Stimulated activated CD4-positive, alpha-beta T cell treated with anti-CD3 and anti-CD28 coated beads, Interleukin-12 subunit alpha, Interleukin-12 subunit beta, amount 100 ng/mL, for 24 hours (primary cell): ENCODE results near the gene ISCA1.
"Not testable (repeated sequence)": the region's sequence is repeated elsewhere in the genome, so short reads cannot be mapped to it uniquely, and the experiment has no call there.

ENCODE experiments used
- DNase-seq, 2 experiments: peaks; one replicate each; pipeline ENCODE4 v3.0.0-alpha.2; 2020; ENCODE audit warnings: low read depth in 2 of 2

Gene ISCA1

DNA sequence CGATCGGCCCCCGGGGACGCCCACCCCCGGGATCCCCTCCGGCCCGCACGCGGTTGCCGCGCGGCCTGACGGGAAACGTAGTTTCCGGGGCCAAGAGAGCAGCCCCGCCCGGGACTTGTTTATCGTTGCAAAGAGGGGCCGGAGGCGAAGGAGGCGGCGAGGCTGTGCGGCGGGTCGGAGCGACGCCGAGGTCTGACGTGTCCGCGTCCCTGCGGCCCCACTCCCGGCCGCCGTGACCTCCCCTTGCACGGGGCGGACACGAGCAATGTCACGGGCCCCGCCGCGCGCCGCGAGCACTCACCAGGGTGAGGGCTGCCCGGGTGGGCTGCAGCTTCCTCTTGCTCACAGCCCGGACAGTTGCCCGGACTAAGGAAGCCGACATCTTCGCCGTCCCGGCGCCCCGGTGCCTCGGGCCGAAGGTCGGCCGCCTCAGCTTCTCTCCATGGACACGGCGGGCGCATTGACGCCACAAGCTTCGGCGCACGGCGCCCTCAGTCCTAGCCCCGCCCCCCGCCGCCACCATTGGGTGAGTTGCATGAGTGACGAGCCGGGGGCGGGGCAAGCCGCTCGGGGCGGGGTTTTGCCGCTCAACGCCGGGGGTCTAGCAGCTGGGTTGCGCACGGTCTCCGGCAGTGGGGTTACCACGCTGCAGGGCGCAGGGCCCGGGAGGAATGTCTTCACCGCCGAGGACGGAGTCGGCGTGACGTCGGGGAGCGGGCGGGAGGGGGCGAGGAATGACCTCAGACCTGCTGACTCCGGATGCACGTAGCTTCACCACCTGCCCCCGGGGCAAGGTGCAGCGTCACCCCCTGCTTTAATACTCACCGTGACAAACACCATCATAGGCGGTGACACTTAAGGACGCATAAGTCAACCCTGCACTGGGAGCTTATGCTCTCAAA, at the start of gene ISCA1:
Gene ISCA1 (minus strand): TSS at position 462 of the 902 bp plus-strand sequence. CDS start 80 bp downstream, at position 382.
- DNase-seq, result peak; percentile 93 to 99

DNA sequence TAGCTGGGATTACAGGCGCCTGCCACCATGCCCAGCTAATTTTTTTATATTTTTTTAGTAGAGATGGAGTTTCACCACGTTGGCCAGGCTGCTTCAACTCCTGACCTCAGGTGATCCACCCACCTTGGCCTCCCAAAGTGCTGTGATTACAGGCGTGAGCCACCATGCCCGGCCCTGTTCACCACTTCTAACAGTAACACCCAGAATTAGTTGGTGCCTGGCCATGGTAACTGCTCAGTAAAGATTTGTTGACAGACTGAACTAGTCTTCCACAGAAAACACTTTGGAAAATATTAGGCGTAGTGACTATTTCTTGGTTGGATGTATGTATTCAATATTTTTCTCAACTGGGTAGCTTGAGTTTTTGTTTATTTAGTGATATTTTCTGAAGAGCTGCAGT, 47.8 kb upstream of the ISCA1 start:
- DNase-seq, result no peak

DNA sequence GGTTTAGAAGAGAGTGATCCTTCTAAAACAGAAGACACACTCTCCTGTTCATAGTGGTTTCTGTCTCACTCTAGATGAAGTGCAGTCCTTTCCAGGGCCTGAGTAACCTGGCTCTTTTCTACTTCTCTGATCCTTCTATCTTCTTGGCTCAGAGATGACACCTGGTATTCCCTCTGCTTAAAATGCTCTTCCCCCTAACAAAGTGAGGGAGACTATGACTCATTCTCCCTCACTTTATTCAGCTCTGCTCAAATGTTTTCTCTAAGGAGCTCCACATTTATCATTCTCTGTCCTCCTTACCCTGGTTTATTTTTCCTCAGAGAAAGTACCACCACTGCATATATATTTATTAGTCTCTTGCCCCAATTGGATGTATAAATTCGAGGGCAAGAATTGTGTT, 47.3 kb upstream of the ISCA1 start:
- DNase-seq, result no peak

DNA sequence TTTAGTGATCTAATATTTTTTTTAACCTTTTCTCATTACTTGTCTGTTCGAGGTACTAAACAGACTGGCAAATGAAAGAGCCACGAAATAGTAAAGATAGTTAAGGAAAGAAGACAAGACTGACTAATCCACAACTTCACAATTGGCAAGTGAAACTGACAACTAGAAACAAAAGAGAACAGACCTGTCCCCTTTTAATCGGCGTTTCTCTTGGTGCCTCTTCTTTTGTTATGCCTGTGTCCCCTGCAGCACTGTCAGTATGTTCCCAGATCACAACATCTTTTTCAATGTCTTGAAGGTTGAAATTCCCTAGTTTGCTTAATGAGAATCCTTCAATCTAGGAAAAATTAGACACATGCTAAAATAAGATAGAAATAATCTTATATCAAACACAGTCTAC, 45.8 kb upstream of the ISCA1 start:
- DNase-seq, result no peak

DNA sequence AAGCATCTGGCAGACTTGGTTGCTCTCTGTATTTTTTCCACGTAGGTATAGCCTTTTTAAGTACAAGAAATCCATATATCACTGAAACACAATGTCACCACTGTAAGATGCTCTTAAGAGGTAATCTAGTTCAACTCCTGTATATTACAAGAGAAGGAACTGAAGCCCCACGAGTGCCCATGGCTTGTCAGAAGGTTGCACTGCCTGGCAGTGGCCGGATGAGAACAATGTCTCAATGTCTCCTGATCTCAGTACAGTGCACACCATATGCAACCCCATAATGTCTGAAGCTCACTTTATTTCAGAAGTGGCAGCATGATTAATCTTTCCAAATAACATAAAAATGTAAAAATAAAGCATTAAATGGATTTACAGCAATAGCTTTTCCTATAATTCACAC, 44.2 kb upstream of the ISCA1 start:
- no peak for DNase-seq

DNA sequence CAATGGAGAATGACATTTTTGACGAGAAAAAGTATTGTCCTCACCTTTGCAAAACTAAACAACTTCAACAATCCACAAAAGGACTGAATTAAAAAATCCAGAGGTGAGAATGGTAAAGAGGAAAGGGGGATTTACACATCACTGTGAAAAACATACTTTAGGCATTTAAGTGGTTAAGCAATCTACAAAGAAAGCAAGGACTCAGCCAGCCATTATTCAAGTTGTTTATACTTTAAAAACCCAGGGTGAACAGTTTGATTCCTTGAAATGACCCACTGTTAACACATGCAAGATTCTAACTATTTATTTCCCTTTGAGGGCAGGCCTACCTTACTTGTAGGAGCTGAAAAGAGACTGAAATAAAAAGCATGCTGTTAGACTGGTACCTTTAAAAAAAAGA, 42.6 kb upstream of the ISCA1 start:
- DNase-seq, result no peak

DNA sequence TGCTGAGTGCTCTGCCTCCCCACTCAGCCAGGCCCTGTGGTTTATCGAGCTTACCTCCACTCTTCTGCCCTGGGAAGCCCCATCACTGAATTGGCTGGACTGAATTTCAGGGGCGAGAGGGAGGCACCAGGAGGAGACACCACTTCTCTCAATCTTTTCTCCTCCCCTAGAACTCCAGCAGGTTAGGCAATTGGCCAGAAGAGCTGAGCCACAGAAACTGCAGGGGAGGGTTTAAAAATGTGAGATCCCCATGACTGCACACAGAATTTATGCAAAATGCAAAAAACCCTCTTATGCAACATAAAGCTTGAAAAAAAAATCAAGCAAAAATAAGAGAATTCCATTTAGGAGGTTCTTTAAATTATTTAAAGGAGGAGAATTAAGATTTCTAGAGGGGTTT, 42.0 kb upstream of the ISCA1 start:
- no peak for DNase-seq

DNA sequence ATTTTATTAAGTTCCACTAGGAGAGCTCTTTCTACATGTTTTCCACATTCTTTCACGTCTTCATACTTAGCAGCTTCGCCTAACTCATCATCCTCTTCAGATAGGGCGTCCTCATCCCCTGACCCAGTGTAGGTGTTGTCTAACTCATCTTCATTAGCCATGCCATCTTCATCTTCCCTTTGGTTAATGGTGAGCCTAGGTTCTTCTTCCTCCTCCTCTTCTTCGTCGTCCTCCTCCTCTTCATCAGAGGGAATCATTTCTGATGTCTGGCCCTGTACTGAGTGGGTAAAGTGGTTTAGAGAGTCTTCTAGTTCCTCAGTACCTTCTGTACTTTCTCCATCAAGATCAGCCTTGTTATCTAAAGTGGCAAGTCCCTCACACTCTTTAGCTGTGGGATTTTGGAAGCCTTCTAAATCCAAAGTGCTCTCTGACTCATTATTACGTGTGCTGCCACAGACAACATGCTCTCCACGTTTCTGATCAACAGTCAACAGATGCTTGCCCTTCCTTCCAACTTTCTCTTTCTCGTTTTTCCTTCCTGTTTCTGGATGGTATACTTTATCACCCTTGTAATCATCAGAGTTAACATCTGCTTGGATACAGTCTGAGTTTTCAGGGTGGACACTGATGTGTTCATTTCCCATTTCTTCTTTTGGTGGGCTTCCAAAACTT, 40.8 kb upstream of the ISCA1 start:
- DNase-seq, result no peak

DNA sequence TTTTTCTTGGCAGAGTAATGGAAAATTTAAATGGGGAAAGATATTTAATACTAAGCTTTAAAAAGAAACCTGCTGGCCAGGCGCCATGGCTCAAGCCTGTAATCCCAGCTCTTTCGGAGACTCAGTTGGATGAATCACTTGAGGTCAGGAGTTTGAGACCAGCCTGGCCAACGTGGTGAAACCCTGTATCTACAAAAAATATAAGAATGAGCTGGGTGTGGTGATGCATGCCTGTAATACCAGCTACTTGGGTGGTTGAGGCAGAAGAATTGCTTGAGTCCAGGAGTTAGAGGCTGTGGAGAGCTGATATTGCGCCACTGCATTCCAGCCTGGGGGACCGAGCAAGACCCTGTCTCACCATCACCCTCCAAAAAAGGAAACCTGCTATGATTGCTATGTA, 39.0 kb upstream of the ISCA1 start:
- DNase-seq, result no peak

DNA sequence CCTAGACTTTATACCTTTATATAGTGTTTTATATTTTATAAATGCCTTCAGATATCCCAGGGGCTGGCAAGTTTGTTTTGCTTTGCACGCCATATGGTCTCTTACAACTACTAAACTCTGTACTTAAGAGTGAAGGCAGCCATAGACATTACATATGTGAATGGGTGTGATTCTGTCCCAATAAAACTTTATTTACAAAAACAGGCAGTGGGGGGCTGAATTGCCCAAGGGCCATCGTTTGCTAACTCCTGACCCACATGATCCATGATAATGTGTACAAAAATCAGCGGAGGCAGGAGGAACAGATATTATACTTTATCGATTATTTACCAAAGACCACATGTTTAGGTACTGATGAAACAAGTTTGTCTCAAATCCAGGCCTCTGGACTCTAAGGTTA, 35.8 kb upstream of the ISCA1 start:
- no peak for DNase-seq

DNA sequence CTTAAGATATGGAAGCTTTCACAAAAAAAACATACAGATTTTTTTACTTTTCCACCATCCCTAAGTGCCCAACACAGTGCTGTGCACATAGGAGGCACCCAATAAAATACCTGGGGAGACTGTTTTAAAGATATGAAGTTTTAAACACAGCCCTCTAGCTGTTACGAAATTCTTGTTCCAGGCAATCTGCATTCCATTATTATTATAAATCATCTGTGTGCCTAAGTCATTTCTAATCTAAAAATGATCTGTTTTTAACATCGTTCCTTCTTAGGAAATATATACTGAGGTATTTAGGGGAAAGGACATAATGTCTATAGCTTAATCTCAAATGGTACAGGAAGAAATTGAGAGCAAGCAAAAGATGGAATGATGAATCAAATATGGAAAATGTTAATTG, 32.7 kb upstream of the ISCA1 start:
- no peak for DNase-seq

DNA sequence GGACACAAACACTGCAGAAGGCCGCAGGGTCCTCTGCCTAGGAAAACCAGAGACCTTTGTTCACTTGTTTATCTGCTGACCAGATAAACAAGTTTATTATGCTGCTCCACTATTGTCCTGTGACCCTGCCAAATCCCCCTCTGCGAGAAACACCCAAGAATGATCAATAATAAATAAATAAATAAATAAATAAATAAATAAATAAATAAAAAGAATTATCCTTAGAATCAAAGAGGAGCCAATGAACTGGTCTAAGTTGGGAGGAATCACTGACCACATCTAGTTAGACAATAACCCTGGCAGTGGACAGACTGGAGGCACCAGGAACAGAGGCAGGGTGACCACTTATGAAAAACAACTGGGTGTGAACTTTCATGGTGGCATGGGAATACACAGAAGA, 30.6 kb upstream of the ISCA1 start:
- not testable (repeated sequence) for DNase-seq

DNA sequence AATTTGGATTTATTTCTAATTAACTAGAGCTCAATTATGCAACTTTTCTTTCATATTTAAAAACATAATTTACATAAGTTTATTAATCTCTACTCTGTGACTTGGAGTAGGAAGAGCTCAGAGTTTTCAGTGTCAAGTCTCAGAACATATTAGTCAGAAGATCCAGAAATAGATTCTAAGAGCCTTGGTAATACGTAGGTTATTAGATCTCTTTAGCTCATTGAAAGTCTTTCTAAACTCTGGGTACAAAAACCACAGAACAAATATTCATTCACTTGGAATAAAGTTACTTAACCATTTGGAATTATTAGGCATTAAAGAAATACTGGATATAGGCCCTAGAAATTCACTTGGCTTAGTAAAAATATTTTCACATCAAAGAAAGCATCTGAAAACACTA, 26.3 kb upstream of the ISCA1 start:
- no peak for DNase-seq

DNA sequence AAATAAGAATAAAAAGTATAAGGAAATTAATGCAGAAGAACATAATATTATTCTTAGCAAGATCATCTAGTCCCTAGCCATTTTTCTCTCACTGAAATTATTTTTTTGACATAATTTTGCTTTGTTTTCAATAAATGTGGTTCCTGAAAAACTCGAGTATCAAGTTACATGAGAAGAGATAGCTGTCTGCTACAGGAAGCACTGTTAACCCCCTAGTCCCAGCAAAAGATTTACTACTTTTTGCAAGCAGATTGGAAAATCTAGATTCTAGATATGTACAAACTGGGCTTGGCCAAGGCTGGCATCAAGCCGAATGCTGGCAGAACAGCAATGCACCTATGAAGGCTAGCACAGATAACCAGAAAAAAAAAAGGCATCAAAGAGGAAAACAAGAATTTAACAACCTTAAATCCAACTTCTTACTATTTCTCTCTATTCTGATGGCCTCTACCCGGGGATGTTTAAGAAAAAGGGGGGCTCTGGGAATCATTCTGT, 21.9 kb upstream of the ISCA1 start:
- DNase-seq, result no peak

DNA sequence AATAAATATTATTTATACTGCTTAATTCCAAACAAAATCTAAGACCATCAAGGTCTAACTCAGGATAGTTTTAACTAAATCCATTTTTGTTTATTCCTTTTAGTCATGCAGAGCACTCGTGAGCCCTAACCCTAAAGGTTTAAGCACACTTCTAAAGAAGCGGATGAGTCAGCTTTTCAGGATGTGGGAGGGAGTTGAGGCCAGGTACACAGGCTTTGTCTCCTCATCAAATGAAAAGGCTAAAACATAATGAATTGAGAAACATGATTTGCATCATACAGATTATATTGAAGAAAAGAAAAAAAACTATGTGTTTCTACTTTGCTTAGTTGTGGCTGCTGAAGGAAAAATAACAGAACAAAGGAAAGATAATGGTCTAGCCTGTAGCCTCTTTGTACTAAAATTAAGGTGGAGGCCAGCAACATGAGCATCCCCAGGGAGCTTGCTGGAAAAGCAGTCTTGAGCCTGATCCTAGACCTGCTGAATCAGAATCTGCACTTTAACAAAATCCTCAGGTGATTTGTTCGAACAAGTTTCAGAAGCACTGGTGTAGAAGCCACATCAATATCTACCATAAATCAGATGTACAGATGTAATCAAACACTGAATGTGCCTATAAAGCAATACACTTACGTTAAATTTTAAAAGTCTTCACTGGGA, 21.1 kb upstream of the ISCA1 start:
- no peak for DNase-seq

DNA sequence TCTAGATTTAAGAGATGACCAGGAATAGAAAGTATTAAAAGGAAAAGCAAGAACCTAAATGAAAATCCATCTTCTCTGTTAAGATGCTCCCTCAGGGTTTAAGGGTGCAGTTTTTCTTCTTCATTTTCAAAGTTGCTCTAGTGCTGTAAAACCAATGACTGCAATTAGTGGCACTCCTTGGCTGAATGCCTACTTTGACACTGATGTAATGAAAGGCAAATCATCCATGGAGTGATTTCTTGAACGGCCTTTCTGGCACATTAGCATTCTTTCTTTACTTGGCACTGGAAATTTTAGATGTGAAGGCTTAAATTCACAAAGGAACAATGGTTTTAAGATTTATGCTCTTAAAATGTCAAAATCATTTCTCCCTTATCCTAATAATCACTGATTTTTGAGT, 19.3 kb upstream of the ISCA1 start:
- DNase-seq, result no peak

DNA sequence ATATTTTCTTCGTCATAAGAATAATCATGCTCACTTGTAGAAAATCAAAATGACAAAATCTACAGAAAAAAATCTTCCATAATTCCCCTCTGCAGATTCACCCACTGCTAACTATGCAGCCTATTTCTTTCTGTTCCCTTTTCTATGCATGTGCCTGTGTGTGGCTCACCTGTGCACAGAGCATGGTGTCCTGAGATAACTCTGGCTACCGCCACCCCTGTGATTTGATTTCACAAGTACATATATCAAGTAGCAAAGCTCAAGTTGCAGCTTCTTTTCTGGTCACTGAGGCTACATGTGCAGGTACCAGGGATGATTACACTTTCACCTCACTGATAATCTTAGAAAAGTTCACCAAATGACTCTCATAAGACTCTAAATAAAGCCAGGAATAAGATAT, 18.4 kb upstream of the ISCA1 start:
- no peak for DNase-seq

DNA sequence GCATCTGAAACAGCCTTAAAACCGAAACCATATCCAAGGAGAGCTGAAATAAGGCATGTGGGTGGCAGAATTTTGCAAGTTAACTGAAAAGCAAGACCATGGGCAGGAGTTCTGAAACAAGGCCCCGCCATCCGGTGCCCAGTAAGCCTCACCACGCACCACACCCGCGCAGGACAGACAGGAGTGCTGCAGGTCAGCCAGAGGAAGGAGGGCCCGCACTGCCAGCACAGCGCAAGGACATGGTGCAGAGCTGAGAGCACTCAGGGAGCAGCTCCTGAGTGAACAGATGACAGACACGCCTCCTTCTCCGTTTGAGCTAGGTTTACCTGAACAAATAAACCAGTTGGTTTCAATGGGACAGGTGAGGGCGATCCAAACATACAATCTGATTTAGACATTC, 16.5 kb upstream of the ISCA1 start:
- no peak for DNase-seq

DNA sequence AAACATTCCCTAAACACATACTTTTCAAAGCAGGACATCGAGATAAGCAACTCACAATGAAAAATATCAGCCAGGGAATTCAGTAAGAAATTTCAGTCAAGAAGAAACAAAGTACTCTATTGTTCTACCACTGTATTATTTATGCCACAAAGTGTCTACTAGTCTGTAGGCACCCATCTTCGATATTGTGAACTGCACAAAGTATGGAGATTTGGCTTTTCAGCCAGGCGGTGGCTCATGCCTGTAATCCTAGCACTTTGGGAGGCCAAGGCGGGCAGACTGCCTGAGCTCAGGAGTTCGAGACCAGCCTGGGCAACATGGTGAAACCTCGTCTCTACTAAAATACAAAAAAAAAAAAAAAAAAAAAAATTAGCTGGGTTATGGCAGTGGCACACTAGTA, 8.0 kb upstream of the ISCA1 start:
- not testable (repeated sequence) for DNase-seq

DNA sequence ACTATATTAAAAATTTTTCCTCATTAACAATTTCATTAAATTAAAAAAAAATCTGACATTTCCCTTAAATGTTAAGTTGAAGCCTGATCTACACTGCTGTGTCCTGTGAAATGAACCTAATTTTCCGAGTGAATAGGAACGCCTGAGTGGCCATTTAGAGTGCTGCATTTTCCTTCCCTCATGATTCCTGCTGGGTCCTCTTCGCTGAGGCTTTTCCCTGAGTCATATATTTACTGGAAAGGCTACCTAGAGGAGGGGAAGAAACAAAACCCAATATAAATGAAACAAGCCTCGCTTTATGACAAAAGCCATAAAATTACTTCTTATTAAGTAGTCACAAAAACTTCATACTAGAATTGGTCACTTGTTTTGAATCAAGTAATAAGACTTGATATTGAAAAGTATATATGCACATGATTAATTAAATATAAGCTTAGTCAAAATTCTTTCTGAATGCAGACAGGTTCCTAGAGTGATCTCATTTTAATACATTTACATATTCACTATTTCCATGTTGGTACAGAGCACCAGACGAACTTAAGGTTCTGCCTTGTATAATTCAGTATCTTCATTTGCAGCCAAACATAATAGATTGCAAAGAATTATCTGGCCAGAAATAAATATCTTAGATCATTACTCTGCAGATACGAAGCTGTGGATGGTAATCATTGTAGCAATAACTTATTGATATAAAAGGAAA, 6.3 kb upstream of the ISCA1 start:
- DNase-seq, result no peak

DNA sequence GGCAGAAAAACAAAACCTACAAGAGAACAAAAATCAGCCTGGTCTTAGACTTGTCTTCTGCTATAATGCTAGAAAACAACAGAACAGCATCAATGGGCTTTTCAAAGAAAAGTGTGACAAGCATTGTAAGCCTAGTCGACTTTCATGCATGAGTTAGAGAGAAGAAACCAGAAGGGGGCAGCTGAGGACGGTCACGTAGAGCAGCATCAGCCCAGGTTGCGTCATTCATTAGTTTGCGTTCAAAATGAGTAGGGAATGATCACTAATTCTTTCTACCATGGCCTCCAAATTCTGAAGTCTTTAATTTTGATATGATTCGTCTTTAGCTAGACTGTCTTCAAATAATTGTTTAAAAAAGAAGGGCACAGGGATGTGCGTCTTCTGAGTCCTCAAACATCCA, 4.7 kb upstream of the ISCA1 start:
- DNase-seq, result no peak

DNA sequence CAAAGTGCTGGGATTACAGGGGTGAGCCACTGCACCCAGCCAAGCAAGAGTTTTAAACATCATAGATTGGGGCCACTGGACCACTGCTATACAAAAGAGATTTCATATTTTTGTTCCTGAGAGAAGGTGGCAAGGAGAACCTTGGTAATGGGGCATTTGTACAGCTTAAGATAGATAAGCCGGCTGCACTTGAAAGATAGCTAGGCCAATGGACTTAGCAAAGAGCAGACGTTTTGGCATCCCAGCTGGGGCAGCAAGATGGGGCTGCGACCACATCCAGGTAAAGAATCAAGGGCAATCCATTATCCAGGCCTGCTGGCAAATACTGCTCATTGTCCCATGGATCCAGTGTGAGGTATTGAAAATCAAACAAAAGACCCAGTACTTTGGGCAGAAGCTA, 3.9 kb upstream of the ISCA1 start:
- DNase-seq, result no peak
